Activated naive CD8-positive, alpha-beta T cell treated with anti-CD3 and anti-CD28 coated beads, Interleukin-2, amount 50 U/mL, for 16 hours (primary cell): Measurements from ENCODE around the gene SPATA45.
"Not testable (repeated sequence)": the region's sequence is repeated elsewhere in the genome, so short reads cannot be mapped to it uniquely, and the experiment has no call there.

Experiments
- DNase-seq: peaks from one replicate; pipeline ENCODE4 v3.0.0-alpha.2; 2020; ENCODE audit warnings: low read depth, low spot score

The SPATA45 gene

DNA sequence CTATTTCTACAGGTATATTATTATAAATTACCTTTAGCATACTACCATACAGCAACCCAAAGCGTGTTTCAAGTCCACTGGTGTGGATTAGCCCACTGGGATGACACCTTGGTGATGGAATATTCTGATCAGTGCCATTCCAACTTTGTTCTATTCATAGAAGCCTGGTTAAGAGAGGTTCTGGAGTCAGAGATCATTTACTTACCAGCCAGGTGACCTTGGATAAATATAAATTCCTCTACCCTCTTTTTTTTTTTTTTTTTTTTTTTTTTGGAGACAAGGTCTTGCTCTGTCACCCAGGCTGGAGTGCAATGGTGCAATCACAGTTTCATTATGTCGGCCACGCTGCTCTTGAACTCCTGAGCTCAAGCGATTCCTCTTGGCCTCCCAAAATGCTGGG is at the start of gene SPATA45:
Gene SPATA45, minus strand, starts transcription at position 101 of the 400 bp plus-strand sequence. CDS start 11,500 bp downstream, outside the sequence.
- DNase-seq: no peak

DNA sequence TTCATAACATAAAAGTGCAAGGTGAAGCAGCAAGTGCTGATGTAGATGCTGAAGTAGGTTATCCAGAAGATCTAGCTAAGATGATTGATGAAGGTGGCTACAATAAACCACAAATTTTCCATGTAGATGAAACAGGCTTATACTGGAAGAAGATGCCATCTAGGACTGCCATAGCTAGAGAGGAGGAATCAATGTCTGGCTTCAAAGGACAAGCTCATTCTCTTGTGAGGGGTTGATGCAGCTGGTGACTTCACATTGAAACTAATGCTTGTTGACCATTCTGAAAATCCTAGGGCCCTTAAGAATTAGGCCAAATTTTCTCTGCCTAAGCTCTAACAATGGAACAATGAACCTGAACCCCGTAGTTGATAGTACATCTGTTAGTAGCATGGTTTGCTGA is 44.7 kb upstream of the SPATA45 start:
- DNase-seq: no peak

DNA sequence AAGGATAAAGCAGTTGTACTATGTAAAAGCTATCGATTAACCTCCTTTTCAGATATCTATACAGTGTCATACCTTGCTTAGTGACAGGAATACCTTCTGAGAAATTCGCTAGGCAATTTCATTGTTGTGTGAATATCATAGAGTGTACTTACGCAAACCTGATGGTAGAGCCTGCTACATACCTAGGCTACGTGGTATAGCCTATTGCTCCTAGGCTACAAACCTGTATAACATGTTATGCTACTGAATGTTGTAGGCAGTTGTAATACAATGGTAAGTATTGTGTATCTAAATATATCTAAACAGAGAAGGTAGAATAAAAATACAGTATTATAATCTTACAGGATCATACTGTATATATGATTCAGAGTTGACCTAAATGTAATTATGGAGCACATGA is 37.1 kb upstream of the SPATA45 start:
- DNase-seq: no peak

DNA sequence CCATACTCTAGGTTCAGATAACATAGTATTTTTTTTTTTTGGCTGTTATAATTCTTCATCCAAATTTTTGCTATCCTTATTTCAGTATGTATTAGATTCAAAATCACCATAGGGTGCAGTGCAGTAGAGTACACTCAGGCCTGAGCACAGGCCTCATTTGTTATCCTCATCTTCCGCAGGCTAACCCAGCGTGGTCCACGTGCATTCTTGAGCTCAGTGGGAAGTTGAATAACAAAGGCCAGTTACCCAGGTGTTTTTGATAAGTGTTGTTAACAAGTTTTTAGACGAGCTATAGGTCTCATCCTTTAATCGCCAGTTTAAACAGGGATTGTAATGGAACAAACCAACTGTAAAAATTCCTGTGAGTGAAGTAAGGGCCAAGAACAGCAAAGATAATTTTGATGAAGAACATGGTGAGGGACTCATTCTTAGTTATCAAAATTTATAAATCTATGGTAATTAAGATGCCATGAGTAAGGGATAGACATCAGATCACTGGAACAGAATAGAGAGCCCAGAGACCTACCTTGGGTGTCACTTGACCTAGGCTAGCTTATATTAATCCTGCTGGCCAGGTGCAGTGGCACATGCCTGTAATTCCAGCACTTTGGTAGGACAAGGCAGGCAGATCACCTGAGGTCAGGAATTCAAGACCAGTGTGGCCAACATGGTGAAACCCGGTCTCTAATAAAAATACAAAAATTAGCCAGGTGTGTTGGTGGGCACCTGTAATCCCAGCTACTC is 32.7 kb upstream of the SPATA45 start:
- DNase-seq: no peak

DNA sequence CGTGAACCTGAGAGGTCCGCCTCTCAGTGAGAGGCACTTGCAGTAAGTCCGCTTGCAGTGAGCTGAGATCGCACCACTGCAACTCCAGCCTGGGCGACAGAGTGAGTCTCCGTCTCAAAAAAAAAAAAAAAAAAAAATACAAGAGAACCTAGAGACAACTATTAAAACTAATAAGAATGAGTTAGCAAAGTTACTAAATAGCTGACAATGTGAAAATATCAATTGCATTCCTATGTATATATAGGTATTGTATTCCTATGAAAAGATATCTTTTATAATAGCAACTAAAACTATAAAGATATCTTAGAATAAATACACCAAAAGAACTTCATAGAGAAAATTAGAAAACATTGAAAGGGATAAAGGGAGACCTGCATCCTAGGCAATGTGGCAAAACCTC is 31.0 kb upstream of the SPATA45 start:
- DNase-seq: no peak

DNA sequence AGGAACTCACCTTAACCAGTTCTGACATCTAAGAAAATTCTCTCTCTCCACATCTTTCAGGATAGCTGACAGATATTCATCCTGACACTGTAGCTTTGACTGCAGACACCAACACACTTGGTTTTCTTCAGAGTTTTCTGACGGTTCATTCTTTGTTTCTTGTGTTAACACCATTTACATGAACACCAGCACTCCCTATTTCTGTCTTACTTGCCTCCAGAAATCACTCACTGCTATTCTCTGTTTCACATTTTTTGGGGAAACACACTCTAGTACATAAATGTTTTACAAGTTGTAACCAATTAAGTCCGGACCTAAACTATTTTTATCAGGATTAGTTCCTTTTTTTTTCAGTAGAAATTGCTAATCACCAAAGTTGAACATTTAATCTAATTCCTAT is 26.1 kb upstream of the SPATA45 start:
- DNase-seq: no peak

DNA sequence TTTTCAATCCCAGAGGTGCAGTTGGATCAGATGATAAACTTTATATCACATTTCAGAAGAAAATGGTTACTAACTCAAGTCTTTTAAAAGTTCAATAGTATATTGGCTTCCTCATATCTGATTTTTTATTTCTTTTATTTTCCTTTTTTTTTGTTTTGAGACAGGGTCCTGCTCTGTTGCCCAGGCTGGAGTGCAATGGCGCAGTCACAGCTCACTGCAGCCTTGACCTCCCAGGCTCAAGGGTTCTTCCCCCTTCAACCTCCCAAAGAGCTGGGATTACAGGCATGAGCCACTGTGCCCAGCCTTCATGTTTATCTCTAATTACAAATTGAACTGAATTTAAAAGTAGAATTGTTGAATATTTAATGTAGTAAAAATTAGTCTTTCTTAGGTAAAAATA is 24.5 kb upstream of the SPATA45 start:
- no peak for DNase-seq

DNA sequence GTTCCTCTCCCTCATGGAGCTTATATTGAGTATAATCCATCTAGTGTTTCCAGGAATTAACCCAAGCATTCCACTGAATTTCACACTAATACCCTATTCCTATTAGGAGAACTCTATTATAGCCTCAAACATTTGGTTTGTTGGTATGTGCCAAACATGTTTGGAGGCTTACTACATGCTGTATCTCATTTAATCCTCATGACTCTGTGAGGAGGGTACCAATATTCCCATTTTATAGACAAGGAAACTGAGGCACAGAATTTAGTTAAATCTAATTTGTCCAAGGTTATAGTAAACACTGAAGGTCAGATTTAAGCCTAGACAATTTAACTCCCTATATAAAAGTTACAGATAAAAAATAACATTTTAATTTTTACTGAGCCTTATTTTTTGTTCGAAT is 19.7 kb upstream of the SPATA45 start:
- no peak for DNase-seq

DNA sequence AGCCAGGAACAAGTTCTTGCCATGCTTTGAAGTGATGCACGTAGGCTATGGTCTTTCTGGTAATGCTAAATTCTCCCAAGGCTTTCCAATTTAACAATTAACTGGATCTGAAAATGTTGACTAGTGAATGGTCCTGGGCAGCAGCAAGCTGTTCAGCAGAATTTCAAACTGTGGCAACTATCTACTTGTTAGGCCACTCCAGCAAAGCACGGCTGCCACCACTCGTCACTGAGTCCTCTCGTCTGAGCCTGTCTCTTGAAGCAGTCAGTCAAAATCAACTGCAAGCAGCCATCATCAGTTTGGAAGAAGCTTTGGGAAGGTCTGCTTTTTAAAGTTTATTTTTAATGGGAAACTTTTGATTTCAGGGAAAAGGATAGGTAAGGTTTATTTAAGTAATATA is 16.8 kb upstream of the SPATA45 start:
- DNase-seq: no peak

DNA sequence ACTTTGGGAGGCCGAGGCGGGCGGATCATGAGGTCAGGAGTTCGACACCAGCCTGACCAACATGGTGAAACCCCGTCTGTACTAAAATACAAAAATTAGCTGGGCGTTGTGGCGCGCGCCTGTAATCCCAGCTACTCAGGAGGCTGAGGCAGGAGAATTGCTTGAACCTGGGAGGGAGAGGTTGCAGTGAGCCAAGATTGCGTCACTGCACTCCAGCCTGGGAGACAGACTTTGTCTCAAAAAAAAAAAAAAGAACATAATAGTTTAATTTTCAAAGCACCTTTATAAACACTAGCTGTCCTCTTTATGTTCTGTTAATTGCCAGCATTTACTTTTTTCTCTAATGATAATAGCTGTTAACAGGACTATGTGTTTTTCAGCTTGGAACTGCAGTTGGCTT is 15.9 kb upstream of the SPATA45 start:
- not testable (repeated sequence) for DNase-seq

DNA sequence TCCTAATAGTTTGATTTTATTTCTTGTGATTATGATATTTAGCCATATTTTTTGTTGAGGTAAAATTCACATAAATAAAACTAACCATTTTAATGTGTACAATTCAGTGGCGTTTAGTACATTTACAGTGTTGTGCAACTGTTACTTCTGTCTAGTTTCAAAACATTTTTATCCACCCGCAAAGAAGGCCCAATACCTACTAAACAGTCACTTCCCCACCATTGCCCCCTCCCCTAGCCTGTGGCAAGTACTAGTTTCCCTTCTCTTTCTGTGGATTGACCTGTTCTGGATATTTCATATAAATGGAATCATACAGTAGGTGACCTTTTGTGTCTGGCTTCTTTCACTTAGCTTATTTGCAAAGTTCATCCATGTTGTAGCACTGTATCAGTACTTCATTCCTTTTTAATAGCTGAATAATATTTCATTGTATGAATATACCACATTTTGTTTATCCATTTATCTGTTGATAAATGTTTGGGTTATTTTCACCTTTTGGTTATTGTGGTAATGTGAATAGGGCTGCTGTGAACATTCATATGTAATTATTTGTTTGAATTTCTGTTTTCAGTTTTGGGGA is 14.8 kb upstream of the SPATA45 start:
- no peak for DNase-seq

DNA sequence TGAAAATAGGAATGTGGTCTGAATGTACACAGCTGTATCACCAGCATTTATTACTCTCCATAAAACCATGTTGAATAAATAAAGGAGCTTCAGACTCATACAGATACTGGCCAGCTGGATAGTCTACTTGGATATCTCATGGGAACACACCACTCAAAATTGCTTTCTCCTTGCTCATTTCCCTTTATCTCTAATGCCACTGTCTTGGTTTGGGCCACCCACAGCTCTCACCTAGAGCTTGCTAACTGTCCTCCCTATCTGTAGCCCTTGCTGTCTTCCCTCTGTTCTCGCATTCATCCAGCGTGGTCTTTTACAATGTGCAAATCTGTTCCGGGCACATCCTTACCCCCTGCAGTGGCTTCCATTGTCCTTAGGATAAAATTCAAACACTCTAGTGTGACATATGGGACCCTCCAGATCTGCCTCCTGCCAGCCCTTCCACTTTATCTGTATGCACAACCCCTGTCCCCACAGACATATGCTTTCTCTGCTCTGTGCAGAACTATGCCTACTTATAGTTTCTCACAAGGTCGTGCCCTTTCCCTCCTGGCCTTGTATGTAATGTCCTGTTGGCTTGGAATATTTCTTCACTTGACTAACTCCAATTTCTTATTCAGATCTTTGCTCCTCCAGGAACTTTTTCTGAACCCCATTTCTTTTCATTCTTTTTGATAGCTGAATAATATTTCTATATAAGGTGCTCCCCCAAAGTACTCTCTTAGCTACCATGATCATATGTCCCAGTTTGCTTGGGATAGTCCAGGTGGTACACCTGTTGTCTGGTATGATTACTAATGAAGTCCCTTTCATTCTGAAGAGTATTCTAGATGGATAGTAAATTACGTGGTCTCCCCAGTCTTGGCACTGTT is 13.5 kb upstream of the SPATA45 start:
- DNase-seq: no peak

DNA sequence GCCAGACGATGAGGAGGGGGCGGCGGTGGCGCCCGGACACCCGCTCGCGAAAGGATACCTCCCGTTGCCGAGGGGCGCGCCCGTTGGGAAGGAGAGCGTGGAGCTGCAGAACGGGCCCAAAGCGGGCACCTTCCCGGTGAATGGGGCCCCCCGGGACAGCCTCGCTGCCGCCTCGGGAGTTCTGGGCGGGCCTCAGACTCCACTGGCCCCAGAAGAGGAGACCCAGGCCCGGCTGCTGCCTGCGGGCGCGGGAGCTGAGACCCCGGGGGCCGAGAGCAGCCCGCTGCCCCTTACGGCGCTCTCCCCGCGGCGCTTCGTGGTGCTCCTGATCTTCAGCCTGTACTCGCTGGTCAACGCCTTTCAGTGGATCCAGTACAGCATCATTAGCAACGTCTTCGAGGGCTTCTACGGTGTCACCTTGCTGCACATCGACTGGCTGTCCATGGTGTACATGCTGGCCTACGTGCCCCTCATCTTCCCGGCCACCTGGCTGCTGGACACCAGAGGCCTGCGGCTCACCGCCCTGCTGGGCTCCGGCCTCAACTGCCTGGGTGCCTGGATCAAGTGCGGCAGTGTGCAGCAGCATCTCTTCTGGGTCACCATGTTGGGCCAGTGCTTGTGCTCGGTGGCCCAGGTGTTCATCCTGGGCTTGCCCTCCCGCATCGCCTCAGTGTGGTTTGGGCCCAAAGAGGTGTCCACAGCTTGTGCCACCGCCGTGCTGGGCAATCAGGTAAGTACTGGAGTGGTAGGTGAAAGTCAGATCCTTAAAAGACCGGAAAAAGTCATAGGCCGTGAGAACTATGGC is 11.2 kb upstream of the SPATA45 start:
- no peak for DNase-seq

DNA sequence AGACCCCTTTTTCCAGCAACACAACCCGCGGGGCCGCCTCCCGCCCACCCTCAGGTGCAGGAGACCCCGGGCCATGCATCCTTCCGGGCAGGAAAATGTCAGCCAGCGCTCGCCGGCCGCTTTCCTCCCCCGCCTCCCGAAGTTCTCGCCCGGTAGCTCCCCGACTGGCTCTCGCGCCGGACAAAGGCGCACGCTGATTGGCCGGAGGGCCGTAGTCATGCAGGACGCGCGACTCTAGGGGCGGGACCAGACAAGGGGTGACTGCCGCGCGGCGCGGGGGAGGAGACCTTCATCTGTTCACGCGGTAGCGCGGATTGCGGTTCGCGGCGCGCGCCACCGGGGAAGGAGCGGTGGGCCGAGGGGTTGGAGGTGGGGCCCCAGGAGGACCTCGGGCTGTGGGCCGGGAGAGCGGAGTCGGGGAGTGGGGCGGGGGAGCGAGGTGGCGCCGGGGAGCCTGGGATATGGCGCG is 10.6 kb upstream of the SPATA45 start, which contains the start of gene FLVCR1:
Gene FLVCR1, plus strand, starts transcription at position 284 of the 469 bp plus-strand sequence. Its CDS starts 178 bp downstream, at position 462.
- peak; percentile 86 for DNase-seq

DNA sequence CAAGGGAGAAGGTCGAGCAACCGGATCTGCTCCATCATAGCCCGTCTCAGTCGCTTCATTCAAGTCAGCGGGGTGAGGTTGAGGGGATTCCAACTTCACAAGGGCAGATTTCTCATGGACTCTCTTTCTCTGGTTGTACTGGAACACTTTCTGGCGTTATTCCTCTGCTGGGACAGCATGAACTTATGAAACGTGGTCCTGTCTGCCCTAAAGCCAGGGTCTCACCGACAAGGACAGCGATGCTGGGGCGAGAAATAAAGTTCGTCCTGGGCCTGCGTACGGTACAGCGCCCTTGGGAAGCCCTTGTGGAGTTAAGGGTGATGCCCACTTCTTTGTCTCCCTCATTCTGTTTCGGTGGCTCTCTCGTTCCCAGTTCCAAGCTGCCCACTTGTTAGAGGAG is 9.3 kb upstream of the SPATA45 start:
- no peak for DNase-seq

DNA sequence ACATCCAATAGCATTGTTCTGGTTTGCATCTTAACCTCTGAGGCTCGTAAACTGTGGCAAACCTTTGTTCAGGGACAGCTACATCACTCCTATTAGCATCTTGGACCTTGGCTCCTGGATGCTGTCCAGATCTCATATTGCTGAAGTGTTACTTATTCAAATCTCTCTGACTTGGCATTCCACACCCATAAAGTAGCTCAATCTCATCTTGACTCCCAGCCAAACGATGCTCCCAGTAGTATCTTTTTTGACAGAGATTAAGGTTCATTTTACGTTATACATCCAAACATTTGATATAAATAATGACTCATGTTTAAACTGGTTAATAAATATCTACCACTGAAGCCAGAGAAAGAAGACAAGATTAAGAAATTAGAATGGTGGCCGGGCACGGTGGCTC is 6.2 kb upstream of the SPATA45 start:
- DNase-seq: no peak

DNA sequence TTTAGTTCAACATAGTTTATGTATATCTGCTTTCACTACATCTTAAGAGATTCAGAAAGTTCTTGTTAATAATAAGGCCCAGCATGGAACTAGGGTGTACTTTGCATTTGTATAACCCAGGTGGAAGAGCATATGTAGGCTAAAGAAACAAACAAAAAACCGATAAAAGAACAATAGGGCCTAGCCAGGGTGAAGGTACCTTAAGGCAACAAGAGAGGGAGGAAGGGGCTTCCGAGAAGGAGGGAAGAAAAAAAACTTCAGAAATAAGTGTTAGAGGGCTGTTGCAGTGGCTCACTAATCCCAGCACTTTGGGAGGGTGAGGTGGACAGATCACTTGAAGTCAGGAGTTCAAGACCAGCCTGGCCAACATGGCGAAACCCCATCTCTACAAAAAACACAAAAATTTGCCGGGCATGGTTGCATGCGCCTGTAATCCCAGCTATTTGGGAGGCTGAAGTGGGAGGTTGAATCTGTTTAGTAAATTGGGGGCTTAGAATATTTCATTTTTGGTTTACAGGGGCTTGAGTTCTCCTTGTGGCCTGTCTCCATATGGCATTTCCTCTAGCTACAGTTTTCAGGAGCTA is 4.7 kb upstream of the SPATA45 start:
- DNase-seq: no peak

DNA sequence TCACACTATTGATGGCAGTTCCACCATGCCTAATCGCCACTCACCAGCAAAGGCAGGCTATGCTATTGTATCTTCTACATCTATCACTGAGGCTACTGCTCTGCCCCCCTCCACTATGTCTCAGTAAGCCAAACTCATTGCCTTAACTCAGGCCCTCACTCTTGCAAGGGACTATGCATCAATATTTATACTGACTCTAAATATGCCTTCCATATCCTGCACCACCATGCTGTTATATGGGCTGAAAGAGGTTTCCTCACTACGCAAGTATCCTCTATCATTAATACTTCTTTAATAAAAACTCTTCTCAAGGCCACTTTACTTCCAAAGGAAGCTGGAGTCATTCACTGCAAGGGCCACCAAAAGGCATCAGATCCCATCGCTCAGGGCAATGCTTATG is 2.9 kb downstream of the SPATA45 start:
- DNase-seq: not testable (repeated sequence)

DNA sequence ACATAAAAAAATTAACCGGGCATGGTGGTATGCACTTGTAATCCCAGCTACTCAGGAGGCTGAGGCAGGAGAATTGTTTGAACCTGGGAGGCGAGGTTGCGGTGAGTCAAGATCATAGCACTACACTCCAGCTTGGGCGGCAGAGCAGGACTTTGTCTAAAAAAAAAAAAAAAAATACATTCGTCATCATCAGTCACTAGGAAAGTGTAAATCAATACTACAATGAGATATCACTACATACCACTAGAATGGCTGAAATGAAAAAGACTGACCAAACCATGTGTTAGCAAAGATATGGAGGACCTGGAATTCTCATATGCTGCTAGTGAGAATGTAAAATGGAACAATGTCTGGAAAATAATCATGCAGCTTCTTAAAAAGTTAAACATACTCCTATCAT is 9.3 kb downstream of the SPATA45 start:
- DNase-seq: no peak

DNA sequence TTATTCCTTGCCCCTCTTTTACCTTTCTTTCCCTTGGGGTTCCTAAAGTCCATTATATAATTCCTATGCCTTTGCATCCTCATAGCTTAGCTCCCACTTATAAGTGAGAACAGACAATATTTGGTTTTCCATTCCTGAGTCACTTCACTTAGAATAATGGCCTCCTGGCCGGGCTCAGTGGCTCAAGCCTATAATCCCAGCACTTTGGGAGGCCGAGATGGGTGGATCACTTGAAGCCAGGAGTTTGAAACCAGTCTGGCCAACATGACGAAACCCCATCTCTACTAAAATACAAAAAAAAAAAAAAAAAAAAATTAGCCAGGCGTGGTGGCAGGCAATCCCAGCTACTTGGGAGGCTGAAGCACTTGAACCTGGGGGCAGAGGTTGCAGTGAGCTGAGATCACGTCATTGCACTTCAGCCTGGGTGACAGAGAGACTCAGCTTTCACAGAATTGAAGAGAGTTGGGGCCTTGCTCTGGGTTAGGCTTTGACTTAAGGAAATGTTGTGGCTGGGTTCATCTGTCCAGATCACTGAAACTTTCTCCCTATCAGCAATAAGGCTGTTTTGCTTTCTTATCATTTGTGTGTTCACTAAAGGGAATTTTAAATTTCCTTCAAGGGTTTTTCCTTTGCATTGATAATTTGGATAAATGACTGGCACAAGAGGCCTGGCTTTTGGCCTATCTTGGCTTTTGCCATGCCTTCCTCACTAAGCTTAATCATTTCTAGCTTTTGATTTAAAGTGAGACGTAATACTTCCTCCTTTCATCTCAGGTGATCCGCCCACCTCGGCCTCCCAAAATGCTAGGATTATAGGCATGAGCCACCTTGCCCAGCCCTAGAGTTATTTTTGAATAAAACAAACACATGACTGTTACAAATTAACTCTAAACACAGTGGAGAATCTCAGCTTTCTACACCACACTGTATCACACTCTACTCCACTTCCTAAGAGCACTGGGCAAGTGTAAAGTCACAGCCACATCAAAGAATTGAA is 13.9 kb downstream of the SPATA45 start:
- not testable (repeated sequence) for DNase-seq
